B cell (primary cell): Measurements from ENCODE around the gene EFCAB14. TPM values are rescaled to one million over a fixed set of nuclear protein-coding genes. Genes with fewer than 3 reads are reported as not detected.

Source experiments
- ATAC-seq: fragments of 200-7000 bp; cut with Tn5 transposase; one replicate; pipeline ENCODE4 v1.10.0; 2021; ENCODE audit warnings: low read depth, mild to moderate bottlenecking, moderate number of reproducible peaks, moderate library complexity
- CTCF ChIA-PET: fragments of 350-600 bp; sonication (Branson Sonifier 250); formaldehyde crosslinking; loops from one replicate; lab custom pipeline; 2021; ENCODE audit warnings: antibody characterized with exemption, inconsistent platforms; lab: Charles Lee
- POLR2A ChIA-PET: fragments of 350-600 bp; sonication (Branson Sonifier 250); formaldehyde crosslinking; loops from one replicate; lab custom pipeline; 2021; ENCODE audit warnings: antibody characterized with exemption; lab: Charles Lee
- DNase-seq: peaks from one replicate; pipeline ENCODE4 v3.0.0; 2013
- H2AFZ ChIP-seq: 2 replicates; pipeline ENCODE4 v1.6.1; 2012; ENCODE audit warnings: mild to moderate bottlenecking, low read depth, low read length; ENCODE audit not compliant: insufficient read depth, poor library complexity, severe bottlenecking
- H3K27ac ChIP-seq, 2 donors: 1 replicate in 1 of 2; 2 replicates in 1 of 2; pipeline ENCODE4 v1.5.1; 2012 to 2013; ENCODE audit warnings: low read length in 2 of 2, mild to moderate bottlenecking in 2 of 2, moderate library complexity in 1 of 2
- H3K27me3 ChIP-seq, 4 experiments: fragments of 200-600 bp in 1 of 4; sonication (generic) in 1 of 4; replicated peaks in 1 of 4; 1 replicate in 2 of 4; 2 replicates in 2 of 4; pipeline versions ENCODE4 v1.6.1 to v1.7.0; 2013 to 2016; ENCODE audit warnings: low read length in 3 of 4, mild to moderate bottlenecking in 2 of 4, mixed read lengths in 1 of 4, moderate library complexity in 1 of 4; ENCODE audit not compliant: insufficient read depth in 4 of 4, control insufficient read depth in 3 of 4; ENCODE audit errors: control extremely low read depth in 1 of 4
- H3K36me3 ChIP-seq, 2 experiments: replicated peaks in 1 of 2; 1 replicate in 1 of 2; 2 replicates in 1 of 2; pipeline versions ENCODE4 v1.6.1 to v1.7.1; 2013; ENCODE audit warnings: low read length in 1 of 2; ENCODE audit not compliant: insufficient read depth in 2 of 2, control insufficient read depth in 1 of 2; ENCODE audit errors: control extremely low read depth in 1 of 2, extremely low read depth in 1 of 2
- H3K4me1 ChIP-seq, 2 donors: fragments of 200-600 bp in 1 of 2; sonication (generic) in 1 of 2; 1 replicate in 1 of 2; 2 replicates in 1 of 2; pipeline versions ENCODE4 v1.5.1 to v1.6.1; 2013 to 2017; ENCODE audit warnings: low read length in 2 of 2; ENCODE audit not compliant: control insufficient read depth in 2 of 2, insufficient read depth in 2 of 2
- H3K4me2 ChIP-seq: replicated peaks from 2 replicates; pipeline ENCODE3; 2012; ENCODE audit warnings: mild to moderate bottlenecking, low read depth, low read length; ENCODE audit not compliant: poor library complexity, severe bottlenecking
- H3K4me3 ChIP-seq, 5 experiments: fragments of 200-600 bp in 1 of 5; sonication (generic) in 1 of 5; 1 replicate in 3 of 5; 2 replicates in 2 of 5; pipeline versions ENCODE4 v1.5.1 to v1.7.0; 2011 to 2016; ENCODE audit warnings: low read length in 4 of 5, mild to moderate bottlenecking in 4 of 5, low read depth in 2 of 5, control low read depth in 1 of 5, moderate library complexity in 1 of 5; ENCODE audit not compliant: insufficient read depth in 1 of 5; ENCODE audit errors: control extremely low read depth in 1 of 5, extremely low read depth in 1 of 5
- H3K79me2 ChIP-seq: fragments of 200-600 bp; sonication (generic); one replicate; pipeline ENCODE4 v1.6.0; 2016; ENCODE audit warnings: low read length; ENCODE audit not compliant: control insufficient read depth, insufficient read depth
- H3K9ac ChIP-seq: fragments of 200-600 bp; sonication (generic); 2 replicates; pipeline ENCODE4 v1.6.1; 2017; ENCODE audit warnings: mild to moderate bottlenecking, low read length, moderate library complexity
- H3K9me3 ChIP-seq, 3 donors: one replicate each; pipeline versions ENCODE4 v1.6.1 to v1.7.1; 2013; ENCODE audit warnings: low read length in 2 of 3; ENCODE audit not compliant: control insufficient read depth in 2 of 3, insufficient read depth in 1 of 3; ENCODE audit errors: control extremely low read depth in 1 of 3
- H4K20me1 ChIP-seq: 2 replicates; pipeline ENCODE4 v1.6.0; 2012; ENCODE audit warnings: mild to moderate bottlenecking, low read length; ENCODE audit not compliant: insufficient read depth, control insufficient read depth, poor library complexity, severe bottlenecking
- H3K27ac Mint-ChIP-seq: one replicate; pipeline ENCODE4 v1.8.0; 2021; ENCODE audit warnings: mixed read lengths
- H3K27me3 Mint-ChIP-seq: one replicate; pipeline ENCODE4 v1.8.0; 2021; ENCODE audit warnings: mixed read lengths
- H3K4me1 Mint-ChIP-seq: one replicate; pipeline ENCODE4 v1.8.0; 2021; ENCODE audit warnings: mixed read lengths
- H3K4me3 Mint-ChIP-seq: one replicate; pipeline ENCODE4 v1.8.0; 2021; ENCODE audit warnings: mixed read lengths
- H3K9me3 Mint-ChIP-seq: one replicate; pipeline ENCODE4 v1.8.0; 2022; ENCODE audit warnings: mixed read lengths; ENCODE audit not compliant: insufficient read depth
- CTCF ChIP-seq: fragments of 200-600 bp; IDR thresholded peaks from one replicate; pipeline ENCODE4 v1.8.0; 2022; ENCODE audit warnings: antibody characterized with exemption, mild to moderate bottlenecking
- EZH2 ChIP-seq: IDR thresholded peaks from 2 replicates; pipeline ENCODE4 v1.6.1; 2012; ENCODE audit warnings: borderline replicate concordance, low read depth, mild to moderate bottlenecking, moderate library complexity, low read length; ENCODE audit not compliant: insufficient read depth, poor library complexity, severe bottlenecking
- WGBS: methylation state at CpG from one replicate; pipeline ENCODE4 v1.1.5; 2013; ENCODE audit warnings: missing lambda C conversion rate; ENCODE audit not compliant: insufficient coverage; 5-methylcytosine and 5-hydroxymethylcytosine counted together
- intact Hi-C: fragments of 100-400 bp; cut with micrococcal nuclease; formaldehyde crosslinking; loops from one replicate; pipeline ENCODE4 v1.10.0; 2022
- polyA plus RNA-seq: library from polyadenylated mRNA; depleted of rRNA; stranded (reverse); fragments of >200 nt; gene quantifications from 2 replicates; pipeline ENCODE4 v1.2.3, GENCODE V29; 2012
- total RNA-seq, 2 donors: library from RNA; stranded (reverse); fragments of 120-200 nt in 1 of 2; gene quantifications; 1 replicate in 1 of 2; 2 replicates in 1 of 2; pipeline versions ENCODE4 v1.2.3 to v1.2.4, GENCODE V29; 2013 to 2022

The EFCAB14 gene
- total and polyA plus RNA-seq, 2 donors (not counting 1 experiment from before 2014, with no cell fraction given), result 22.8 to 98.8 TPM

GRCh38 chr1:46630719-46631118, 88.2 kb downstream of the EFCAB14 start:
- Histone ChIP-seq H3K36me3 (peaks cover 5 to 18% of the 10 kb centered on the region in 2 experiments), H3K4me3 (no peak overlapping the region), H3K4me1 (no peaks in the 10 kb centered on the region), H3K9ac (no peak overlapping the region), H2AFZ (no peak overlapping the region), H3K27me3 (no peaks in the 10 kb centered on the region), H3K9me3 (no peaks in the 10 kb centered on the region), H4K20me1 (no peaks in the 10 kb centered on the region), H3K27ac (no peak overlapping the region), H3K79me2 (no peaks in the 10 kb centered on the region), H3K4me2 (no peak overlapping the region)
- Mint-ChIP-seq H3K9me3 (no peaks in the 10 kb centered on the region), H3K27me3 (no peaks in the 10 kb centered on the region), H3K27ac (no peak overlapping the region), H3K4me3 (no peak overlapping the region), H3K4me1 (no peaks in the 10 kb centered on the region)
- CTCF ChIA-PET, result no interaction called here
- TF ChIP-seq EZH2 (no peak), CTCF (no peak)
- intact Hi-C loops, result no loop called here
- ATAC-seq (no peak), DNase-seq (no peak)
- no CpG with 5 or more reads among the region's 2 CpGs for WGBS
- POLR2A ChIA-PET, result no interaction called here

Other genes starting within 250 kb of the EFCAB14 start
- not detected in 2 replicates for gene DMBX1, start 229.3 kb downstream of the EFCAB14 start, total RNA-seq
- not detected in 2 replicates for gene DMBX1, start 229.3 kb downstream of the EFCAB14 start, polyA plus RNA-seq
- gene KNCN, start 167.5 kb downstream of the EFCAB14 start, total RNA-seq, result not detected in 2 replicates
- gene KNCN, start 167.5 kb downstream of the EFCAB14 start, polyA plus RNA-seq, result not detected in 2 replicates
- 69.5 and 73.0 TPM in 2 replicates for gene MKNK1, start 114.8 kb downstream of the EFCAB14 start, total RNA-seq
- 51.0 and 71.2 TPM in 2 replicates for gene MKNK1, start 114.8 kb downstream of the EFCAB14 start, polyA plus RNA-seq
- 19.2 and 19.3 TPM in 2 replicates for gene MOB3C, start 102.3 kb downstream of the EFCAB14 start, total RNA-seq
- 11.9 and 18.9 TPM in 2 replicates for gene MOB3C, start 102.3 kb downstream of the EFCAB14 start, polyA plus RNA-seq
- 20.8 and 22.0 TPM in 2 replicates for gene ATPAF1, start 50.8 kb downstream of the EFCAB14 start, total RNA-seq
- 12.5 and 18.3 TPM in 2 replicates for gene ATPAF1, start 50.8 kb downstream of the EFCAB14 start, polyA plus RNA-seq
- gene TEX38, start 47.3 kb downstream of the EFCAB14 start, total RNA-seq, result not detected in 2 replicates
- gene TEX38, start 47.3 kb downstream of the EFCAB14 start, polyA plus RNA-seq, result not detected in 2 replicates
- not detected in 2 replicates for gene CYP4B1, start 79.9 kb upstream of the EFCAB14 start, total RNA-seq
- gene CYP4B1, start 79.9 kb upstream of the EFCAB14 start, polyA plus RNA-seq, result not detected in 2 replicates
- gene CYP4A11, start 222.4 kb upstream of the EFCAB14 start, total RNA-seq, result not detected in 2 replicates
- gene CYP4A11, start 222.4 kb upstream of the EFCAB14 start, polyA plus RNA-seq, result not detected in 2 replicates